ENCODE results near the gene CENPH.
A peak's percentile ranks its signal among the peaks of the same experiment; 100 is the strongest.

CENPH gene

GRCh38 chr5:69206528-69207190, 17.3 kb downstream of the CENPH start:
- Histone ChIP-seq H4K8ac (ENCODE audit: low read depth, low read length) (no peak overlapping the region), H3K4ac (ENCODE audit: low read depth, low read length) (no peak overlapping the region), H3K79me1 (ENCODE audit: low read length) (no peaks in the 10 kb centered on the region), H3K23ac (ENCODE audit: low read length) (no peak overlapping the region), H3K27ac (ENCODE audit: low read depth, low read length) (no peak overlapping the region), H3K4me3 (ENCODE audit: low read depth, low read length) (no peak overlapping the region), H3K9ac (ENCODE audit: low read length) (no peak overlapping the region), H2BK120ac (ENCODE audit: insufficient read depth, low read length, poor library complexity) (no peak overlapping the region), H3K4me2 (ENCODE audit: low read length) (no peak overlapping the region), H3K9me3 (ENCODE audit: insufficient read depth, low read depth, low read length) (no peaks in the 10 kb centered on the region), H2BK12ac (ENCODE audit: low read length) (no peak overlapping the region), H2BK5ac (ENCODE audit: low read depth, low read length, poor library complexity) (no peak overlapping the region), H3K14ac (ENCODE audit: low read length) (no peak overlapping the region), H2AFZ (ENCODE audit: insufficient read depth, low read length, poor library complexity) (no peak overlapping the region), H3K79me2 (ENCODE audit: control insufficient read depth, insufficient read depth, low read length, poor library complexity) (no peaks in the 10 kb centered on the region), H3K36me3 (ENCODE audit: control insufficient read depth in 1 of 2, insufficient read depth in 2 of 2, low read length in 2 of 2) (peaks cover 9 to 10% of the 10 kb centered on the region in 2 experiments), H2AK5ac (ENCODE audit: low read length) (no peak overlapping the region), H3K18ac (ENCODE audit: low read length) (no peak overlapping the region), H4K91ac (ENCODE audit: low read depth, low read length) (no peak overlapping the region), H3K27me3 (ENCODE audit: insufficient read depth, low read length) (no peaks in the 10 kb centered on the region), H3K4me1 (ENCODE audit: control insufficient read depth in 1 of 2, insufficient read depth in 2 of 2, low read length in 2 of 2) (no peaks in the 10 kb centered on the region), H4K12ac (ENCODE audit: low read depth, low read length) (no peak overlapping the region)
- WGBS (ENCODE audit: extremely low coverage, insufficient coverage, insufficient read length): no CpG with 5 or more reads among the region's 5 CpGs
- DNase-seq: peak; percentile 61 to 76

GRCh38 chr5:69209602-69210001, 20.2 kb downstream of the CENPH start:
- H3K36me3 ChIP-seq (ENCODE audit: control insufficient read depth in 1 of 2, insufficient read depth in 2 of 2, low read length in 2 of 2): peaks cover 4 to 7% of the 10 kb centered on the region in 2 experiments
- H4K91ac ChIP-seq (ENCODE audit: low read depth, low read length): no peak overlapping the region
- peak; percentile 27 to 87 for DNase-seq
- no peak overlapping the region for H2BK12ac ChIP-seq (ENCODE audit: low read length)
- no peak overlapping the region for H3K4ac ChIP-seq (ENCODE audit: low read depth, low read length)
- H4K8ac ChIP-seq (ENCODE audit: low read depth, low read length): no peak overlapping the region
- H3K27ac ChIP-seq (ENCODE audit: low read depth, low read length): no peak overlapping the region
- H2BK5ac ChIP-seq (ENCODE audit: low read depth, low read length, poor library complexity): no peak overlapping the region
- H2BK120ac ChIP-seq (ENCODE audit: insufficient read depth, low read length, poor library complexity): no peak overlapping the region
- no peaks in the 10 kb centered on the region for H3K4me1 ChIP-seq (ENCODE audit: control insufficient read depth in 1 of 2, insufficient read depth in 2 of 2, low read length in 2 of 2)
- no peak overlapping the region for H3K18ac ChIP-seq (ENCODE audit: low read length)
- no peaks in the 10 kb centered on the region for H3K9me3 ChIP-seq (ENCODE audit: insufficient read depth, low read depth, low read length)
- no peak overlapping the region for H2AK5ac ChIP-seq (ENCODE audit: low read length)
- no peak overlapping the region for H3K14ac ChIP-seq (ENCODE audit: low read length)
- H3K4me3 ChIP-seq (ENCODE audit: low read depth, low read length): no peak overlapping the region
- H3K4me2 ChIP-seq (ENCODE audit: low read length): no peak overlapping the region
- no peaks in the 10 kb centered on the region for H3K79me2 ChIP-seq (ENCODE audit: control insufficient read depth, insufficient read depth, low read length, poor library complexity)
- no peaks in the 10 kb centered on the region for H3K79me1 ChIP-seq (ENCODE audit: low read length)
- no peak overlapping the region for H2AFZ ChIP-seq (ENCODE audit: insufficient read depth, low read length, poor library complexity)
- H3K9ac ChIP-seq (ENCODE audit: low read length): no peak overlapping the region
- WGBS (ENCODE audit: extremely low coverage, insufficient coverage, insufficient read length): no CpG with 5 or more reads among the region's 2 CpGs
- no peak overlapping the region for H3K23ac ChIP-seq (ENCODE audit: low read length)
- no peak overlapping the region for H4K12ac ChIP-seq (ENCODE audit: low read depth, low read length)
- no peaks in the 10 kb centered on the region for H3K27me3 ChIP-seq (ENCODE audit: insufficient read depth, low read length)

DNA sequence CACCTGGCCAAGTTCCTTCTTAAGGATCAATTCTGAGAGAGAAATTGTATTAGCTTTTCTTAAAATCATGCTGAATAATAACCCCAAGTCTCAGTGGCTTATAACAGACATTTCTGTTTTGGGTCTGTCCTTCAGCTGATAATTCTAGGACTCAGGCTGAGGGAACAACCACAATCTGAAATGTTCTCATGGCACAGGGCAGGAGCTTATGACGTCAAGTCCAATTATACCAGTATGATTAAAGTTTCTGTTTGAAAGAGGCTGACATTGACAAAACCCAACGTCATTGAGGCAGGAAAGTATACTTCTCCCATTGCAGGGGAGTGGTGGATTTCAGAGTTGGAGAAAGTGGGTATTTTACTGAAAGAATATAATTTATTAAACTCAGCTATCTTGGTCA, 21.8 kb downstream of the CENPH start:
- H3K79me2 ChIP-seq (ENCODE audit: control insufficient read depth, insufficient read depth, low read length, poor library complexity): no peaks in the 10 kb centered on the region
- no peaks in the 10 kb centered on the region for H3K27me3 ChIP-seq (ENCODE audit: insufficient read depth, low read length)
- H3K36me3 ChIP-seq (ENCODE audit: control insufficient read depth in 1 of 2, insufficient read depth in 2 of 2, low read length in 2 of 2): peaks cover 4 to 5% of the 10 kb centered on the region in 2 experiments
- H2BK12ac ChIP-seq (ENCODE audit: low read length): no peak overlapping the region
- H3K4me3 ChIP-seq (ENCODE audit: low read depth, low read length): no peak overlapping the region
- H3K23ac ChIP-seq (ENCODE audit: low read length): no peak overlapping the region
- H3K9me3 ChIP-seq (ENCODE audit: insufficient read depth, low read depth, low read length): no peaks in the 10 kb centered on the region
- H2AK5ac ChIP-seq (ENCODE audit: low read length): no peak overlapping the region
- H3K27ac ChIP-seq (ENCODE audit: low read depth, low read length): no peak overlapping the region
- H3K79me1 ChIP-seq (ENCODE audit: low read length): no peaks in the 10 kb centered on the region
- no CpG with 5 or more reads among the region's 2 CpGs for WGBS (ENCODE audit: extremely low coverage, insufficient coverage, insufficient read length)
- H2AFZ ChIP-seq (ENCODE audit: insufficient read depth, low read length, poor library complexity): no peak overlapping the region
- no peak overlapping the region for H4K91ac ChIP-seq (ENCODE audit: low read depth, low read length)
- no peak overlapping the region for H4K8ac ChIP-seq (ENCODE audit: low read depth, low read length)
- no peak overlapping the region for H4K12ac ChIP-seq (ENCODE audit: low read depth, low read length)
- no peak overlapping the region for H2BK5ac ChIP-seq (ENCODE audit: low read depth, low read length, poor library complexity)
- H3K14ac ChIP-seq (ENCODE audit: low read length): no peak overlapping the region
- DNase-seq: no peak
- H3K18ac ChIP-seq (ENCODE audit: low read length): no peak overlapping the region
- no peak overlapping the region for H3K4ac ChIP-seq (ENCODE audit: low read depth, low read length)
- H3K4me1 ChIP-seq (ENCODE audit: control insufficient read depth in 1 of 2, insufficient read depth in 2 of 2, low read length in 2 of 2): no peaks in the 10 kb centered on the region
- H2BK120ac ChIP-seq (ENCODE audit: insufficient read depth, low read length, poor library complexity): no peak overlapping the region
- no peak overlapping the region for H3K9ac ChIP-seq (ENCODE audit: low read length)
- no peak overlapping the region for H3K4me2 ChIP-seq (ENCODE audit: low read length)

DNA sequence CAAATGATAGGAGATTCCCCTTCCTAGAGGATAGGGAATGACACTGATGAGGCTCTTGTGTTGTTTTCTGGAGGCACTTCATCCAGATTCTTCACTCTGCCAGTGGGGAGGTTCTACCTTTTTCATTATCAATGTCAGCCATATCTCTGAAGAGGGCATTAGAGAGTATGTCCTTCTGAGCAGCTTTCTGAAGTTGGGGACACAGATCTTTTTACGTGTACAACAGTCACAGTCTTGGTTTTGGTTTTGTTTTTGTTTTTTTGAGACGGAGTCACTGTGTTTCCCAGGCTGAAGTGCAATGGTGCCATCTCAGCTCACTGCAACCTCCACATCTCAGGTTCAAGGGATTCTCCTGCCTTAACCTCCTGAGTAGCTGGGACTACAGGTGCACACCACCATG, 22.6 kb downstream of the CENPH start:
- Histone ChIP-seq H3K18ac (ENCODE audit: low read length) (no peak overlapping the region), H2AK5ac (ENCODE audit: low read length) (no peak overlapping the region), H3K4me2 (ENCODE audit: low read length) (no peak overlapping the region), H3K9ac (ENCODE audit: low read length) (no peak overlapping the region), H2AFZ (ENCODE audit: insufficient read depth, low read length, poor library complexity) (no peak overlapping the region), H3K27ac (ENCODE audit: low read depth, low read length) (no peak overlapping the region), H2BK5ac (ENCODE audit: low read depth, low read length, poor library complexity) (no peak overlapping the region), H3K79me2 (ENCODE audit: control insufficient read depth, insufficient read depth, low read length, poor library complexity) (no peaks in the 10 kb centered on the region), H2BK120ac (ENCODE audit: insufficient read depth, low read length, poor library complexity) (no peak overlapping the region), H4K91ac (ENCODE audit: low read depth, low read length) (no peak overlapping the region), H4K8ac (ENCODE audit: low read depth, low read length) (no peak overlapping the region), H3K4me3 (ENCODE audit: low read depth, low read length) (no peak overlapping the region), H3K27me3 (ENCODE audit: insufficient read depth, low read length) (no peaks in the 10 kb centered on the region), H3K4me1 (ENCODE audit: control insufficient read depth in 1 of 2, insufficient read depth in 2 of 2, low read length in 2 of 2) (no peaks in the 10 kb centered on the region), H3K23ac (ENCODE audit: low read length) (no peak overlapping the region), H3K4ac (ENCODE audit: low read depth, low read length) (no peak overlapping the region), H2BK12ac (ENCODE audit: low read length) (no peak overlapping the region), H3K36me3 (ENCODE audit: control insufficient read depth in 1 of 2, insufficient read depth in 2 of 2, low read length in 2 of 2) (peaks cover 2 to 4% of the 10 kb centered on the region in 2 experiments), H4K12ac (ENCODE audit: low read depth, low read length) (no peak overlapping the region), H3K9me3 (ENCODE audit: insufficient read depth, low read depth, low read length) (no peaks in the 10 kb centered on the region), H3K79me1 (ENCODE audit: low read length) (no peaks in the 10 kb centered on the region), H3K14ac (ENCODE audit: low read length) (no peak overlapping the region)
- no peak for DNase-seq
- WGBS (ENCODE audit: extremely low coverage, insufficient coverage, insufficient read length): no CpG with 5 or more reads among the region's 2 CpGs

All from trophoblast cell (in vitro differentiated cells and primary cell).